Keratinocyte (primary cell): ENCODE data around the gene SPTBN4.

Source experiments
- EZH2 ChIP-seq: IDR thresholded peaks from one replicate; pipeline ENCODE4 v1.6.1; 2012; ENCODE audit warnings: inconsistent platforms, mild to moderate bottlenecking, low read length, moderate library complexity
- TF ChIP-seq, protein P1 (sequence below), 3 experiments: IDR thresholded peaks in 1 of 3; conservative IDR thresholded peaks in 1 of 3; optimal IDR thresholded peaks in 1 of 3; 2 replicates in 2 of 3; 3 replicates in 1 of 3; pipeline versions ENCODE3 to v1.5.1; 2011; ENCODE audit warnings: low read length in 3 of 3, mild to moderate bottlenecking in 3 of 3, moderate library complexity in 2 of 3, control low read depth in 1 of 3, inconsistent platforms in 1 of 3; ENCODE audit not compliant: insufficient read depth in 2 of 3; ENCODE audit errors: extremely low read depth in 1 of 3

DNA sequence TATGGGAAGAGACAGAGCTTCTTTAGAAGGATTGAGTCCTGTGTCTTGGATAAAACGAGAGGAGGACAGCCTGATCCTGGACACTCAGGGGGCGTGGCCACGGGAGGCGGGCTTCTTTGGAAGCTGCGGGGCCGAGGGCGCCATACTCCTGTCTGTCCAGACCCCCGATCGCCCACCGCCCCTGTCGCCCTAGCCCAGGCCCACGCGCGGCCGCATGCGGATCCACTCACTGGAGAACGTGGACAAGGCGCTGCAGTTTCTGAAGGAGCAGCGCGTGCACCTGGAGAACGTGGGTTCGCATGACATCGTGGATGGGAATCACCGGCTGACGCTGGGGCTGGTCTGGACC lies 23.1 kb downstream of the SPTBN4 start:
- TF ChIP-seq, protein P1, sequence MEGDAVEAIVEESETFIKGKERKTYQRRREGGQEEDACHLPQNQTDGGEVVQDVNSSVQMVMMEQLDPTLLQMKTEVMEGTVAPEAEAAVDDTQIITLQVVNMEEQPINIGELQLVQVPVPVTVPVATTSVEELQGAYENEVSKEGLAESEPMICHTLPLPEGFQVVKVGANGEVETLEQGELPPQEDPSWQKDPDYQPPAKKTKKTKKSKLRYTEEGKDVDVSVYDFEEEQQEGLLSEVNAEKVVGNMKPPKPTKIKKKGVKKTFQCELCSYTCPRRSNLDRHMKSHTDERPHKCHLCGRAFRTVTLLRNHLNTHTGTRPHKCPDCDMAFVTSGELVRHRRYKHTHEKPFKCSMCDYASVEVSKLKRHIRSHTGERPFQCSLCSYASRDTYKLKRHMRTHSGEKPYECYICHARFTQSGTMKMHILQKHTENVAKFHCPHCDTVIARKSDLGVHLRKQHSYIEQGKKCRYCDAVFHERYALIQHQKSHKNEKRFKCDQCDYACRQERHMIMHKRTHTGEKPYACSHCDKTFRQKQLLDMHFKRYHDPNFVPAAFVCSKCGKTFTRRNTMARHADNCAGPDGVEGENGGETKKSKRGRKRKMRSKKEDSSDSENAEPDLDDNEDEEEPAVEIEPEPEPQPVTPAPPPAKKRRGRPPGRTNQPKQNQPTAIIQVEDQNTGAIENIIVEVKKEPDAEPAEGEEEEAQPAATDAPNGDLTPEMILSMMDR (optimal IDR thresholded peaks at IDR 0.05 in 1 of 3, IDR thresholded peaks at IDR 0.05 in 1 of 3, conservative IDR thresholded peaks at IDR 0.05 in 1 of 3; ENCODE audit: extremely low read depth in 1 of 3, insufficient read depth in 2 of 3, low read length in 3 of 3) = no peak
- TF ChIP-seq EZH2 = no peak
